ENCODE data around the gene PPM1F. TPM values are rescaled to one million over a fixed set of nuclear protein-coding genes. Genes with fewer than 3 reads are reported as not detected.
"Not testable (repeated sequence)": the region's sequence is repeated elsewhere in the genome, so short reads cannot be mapped to it uniquely, and the experiment has no call there.

Gene PPM1F
- total RNA-seq, 4 donors from 2014 or later: 22.9 to 78.0 (median 36.8) TPM

GRCh38 chr22:21907638-21908522 is 44.8 kb downstream of the PPM1F start:
- TF ChIP-seq EP300 (IDR thresholded peaks at IDR 0.05) (no peak), POLR2A (IDR thresholded peaks at IDR 0.05) (no peak), POLR2AphosphoS5 (IDR thresholded peaks at IDR 0.05) (no peak)
- TF ChIP-seq, protein P1, sequence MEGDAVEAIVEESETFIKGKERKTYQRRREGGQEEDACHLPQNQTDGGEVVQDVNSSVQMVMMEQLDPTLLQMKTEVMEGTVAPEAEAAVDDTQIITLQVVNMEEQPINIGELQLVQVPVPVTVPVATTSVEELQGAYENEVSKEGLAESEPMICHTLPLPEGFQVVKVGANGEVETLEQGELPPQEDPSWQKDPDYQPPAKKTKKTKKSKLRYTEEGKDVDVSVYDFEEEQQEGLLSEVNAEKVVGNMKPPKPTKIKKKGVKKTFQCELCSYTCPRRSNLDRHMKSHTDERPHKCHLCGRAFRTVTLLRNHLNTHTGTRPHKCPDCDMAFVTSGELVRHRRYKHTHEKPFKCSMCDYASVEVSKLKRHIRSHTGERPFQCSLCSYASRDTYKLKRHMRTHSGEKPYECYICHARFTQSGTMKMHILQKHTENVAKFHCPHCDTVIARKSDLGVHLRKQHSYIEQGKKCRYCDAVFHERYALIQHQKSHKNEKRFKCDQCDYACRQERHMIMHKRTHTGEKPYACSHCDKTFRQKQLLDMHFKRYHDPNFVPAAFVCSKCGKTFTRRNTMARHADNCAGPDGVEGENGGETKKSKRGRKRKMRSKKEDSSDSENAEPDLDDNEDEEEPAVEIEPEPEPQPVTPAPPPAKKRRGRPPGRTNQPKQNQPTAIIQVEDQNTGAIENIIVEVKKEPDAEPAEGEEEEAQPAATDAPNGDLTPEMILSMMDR (IDR thresholded peaks at IDR 0.05): no peak
- Histone ChIP-seq H3K9me3 (no peaks in the 10 kb centered on the region), H3K4me3 (no peak overlapping the region), H3K36me3 (peaks cover 0 to 15% of the 10 kb centered on the region in 2 donors), H3K4me1 (no peaks in the 10 kb centered on the region), H3K27ac (no peak overlapping the region), H3K27me3 (no peaks in the 10 kb centered on the region)
- no peak for ATAC-seq
- 95 to 100% methylated on average over 1 to 6 of the region's 7 CpGs for WGBS, 2 donors (ENCODE audit: low coverage in 1 of 2)

- not testable (repeated sequence) for ATAC-seq, H3K27ac ChIP-seq, H3K9me3 ChIP-seq, H3K27me3 ChIP-seq, H3K4me1 ChIP-seq, H3K4me3 ChIP-seq
- 90 to 95% methylated on average over 4 of the region's 11 CpGs for WGBS, 2 donors (ENCODE audit: low coverage in 1 of 2)
- H3K36me3 ChIP-seq: peaks cover 0 to 15% of the 10 kb centered on the region in 2 donors
Measured at GRCh38 chr22:21905234-21905633, 47.4 kb downstream of the PPM1F start.

GRCh38 chr22:21904250-21904789 is 48.3 kb downstream of the PPM1F start:
- Histone ChIP-seq H3K27ac (no peak overlapping the region), H3K4me1 (no peaks in the 10 kb centered on the region), H3K27me3 (no peaks in the 10 kb centered on the region), H3K36me3 (peaks cover 0 to 15% of the 10 kb centered on the region in 2 donors), H3K9me3 (no peaks in the 10 kb centered on the region), H3K4me3 (no peak overlapping the region)
- 100% methylated on average over 2 of the region's 4 CpGs for WGBS, 2 donors (ENCODE audit: low coverage in 1 of 2)
- TF ChIP-seq POLR2A (IDR thresholded peaks at IDR 0.05): no peak
- no peak for TF ChIP-seq POLR2AphosphoS5 (IDR thresholded peaks at IDR 0.05)
- TF ChIP-seq EP300 (IDR thresholded peaks at IDR 0.05): no peak
- TF ChIP-seq, protein P1 (IDR thresholded peaks at IDR 0.05): no peak
- no peak for ATAC-seq

GRCh38 chr22:21903283-21903682 is 49.4 kb downstream of the PPM1F start:
- no peak overlapping the region for H3K4me3 ChIP-seq
- no peaks in the 10 kb centered on the region for H3K4me1 ChIP-seq
- TF ChIP-seq POLR2A (IDR thresholded peaks at IDR 0.05): no peak
- TF ChIP-seq, protein P1 (IDR thresholded peaks at IDR 0.05): no peak
- H3K27me3 ChIP-seq: no peaks in the 10 kb centered on the region
- no peak overlapping the region for H3K27ac ChIP-seq
- 88 to 92% methylated on average over 3 to 4 of the region's 4 CpGs for WGBS, 2 donors (ENCODE audit: low coverage in 1 of 2)
- no peaks in the 10 kb centered on the region for H3K9me3 ChIP-seq
- H3K36me3 ChIP-seq: peaks cover 0 to 15% of the 10 kb centered on the region in 2 donors
- no peak for ATAC-seq

- H3K27ac ChIP-seq: no peak overlapping the region
- H3K9me3 ChIP-seq: no peaks in the 10 kb centered on the region
- no peak overlapping the region for H3K4me3 ChIP-seq
- H3K36me3 ChIP-seq: peaks cover 0 to 15% of the 10 kb centered on the region in 2 donors
- WGBS, 2 donors (ENCODE audit: low coverage in 1 of 2): 65 to 82% methylated on average over 4 to 11 of the region's 12 CpGs
- no peak for ATAC-seq
- no peaks in the 10 kb centered on the region for H3K4me1 ChIP-seq
- H3K27me3 ChIP-seq: no peaks in the 10 kb centered on the region
- TF ChIP-seq POLR2AphosphoS5 (IDR thresholded peaks at IDR 0.05) (no peak), EP300 (IDR thresholded peaks at IDR 0.05) (no peak), POLR2A (IDR thresholded peaks at IDR 0.05) (no peak)
Measured at GRCh38 chr22:21902296-21903087, 50.2 kb downstream of the PPM1F start.
